Karpas-422 (cell line): Measurements from ENCODE around the gene KCNK10. TPM values are rescaled to one million over a fixed set of nuclear protein-coding genes. Genes with fewer than 3 reads are reported as not detected.
"Not testable (repeated sequence)": the region's sequence is repeated elsewhere in the genome, so short reads cannot be mapped to it uniquely, and the experiment has no call there.

ENCODE experiments used
- DNase-seq: peaks from one replicate; pipeline ENCODE4 v3.0.0-alpha.2; 2015
- H2AFZ ChIP-seq: fragments of 200-600 bp; sonication (generic); 2 replicates; pipeline ENCODE4 v1.6.1; 2014; ENCODE audit warnings: antibody characterized with exemption, low read length, mixed read lengths
- H3K27ac ChIP-seq: fragments of 200-600 bp; sonication (generic); 2 replicates; pipeline ENCODE4 v1.5.1; 2014; ENCODE audit warnings: mild to moderate bottlenecking, low read length, moderate library complexity
- H3K27me3 ChIP-seq: fragments of 200-600 bp; sonication (generic); 2 replicates; pipeline ENCODE4 v1.6.1; 2014; ENCODE audit warnings: low read length, mixed read lengths
- H3K36me3 ChIP-seq: fragments of 200-600 bp; sonication (generic); 2 replicates; pipeline ENCODE4 v1.6.1; 2014; ENCODE audit warnings: low read length, mixed read lengths; ENCODE audit not compliant: insufficient read depth
- H3K4me1 ChIP-seq: fragments of 200-600 bp; sonication (generic); 2 replicates; pipeline ENCODE4 v1.6.1; 2014; ENCODE audit warnings: mild to moderate bottlenecking, low read length, mixed read lengths
- H3K4me2 ChIP-seq: fragments of 200-600 bp; sonication (generic); 2 replicates; pipeline ENCODE4 v1.6.1; 2014; ENCODE audit warnings: low read length, low read depth, mild to moderate bottlenecking; ENCODE audit not compliant: poor library complexity, severe bottlenecking
- H3K4me3 ChIP-seq: fragments of 200-600 bp; sonication (generic); 2 replicates; pipeline ENCODE4 v1.5.1; 2014; ENCODE audit warnings: mild to moderate bottlenecking, antibody characterized with exemption, low read length, mixed read lengths
- H3K79me2 ChIP-seq: fragments of 200-600 bp; sonication (generic); 2 replicates; pipeline ENCODE4 v1.6.1; 2014; ENCODE audit warnings: mild to moderate bottlenecking, low read length, mixed read lengths
- H3K9ac ChIP-seq: fragments of 200-600 bp; sonication (generic); 2 replicates; pipeline ENCODE4 v1.6.0; 2014; ENCODE audit warnings: low read length
- H3K9me2 ChIP-seq: fragments of 200-600 bp; sonication (generic), shearing (Covaris generic); replicated peaks from 2 replicates; pipeline ENCODE4 v1.6.0; 2014; ENCODE audit warnings: mild to moderate bottlenecking, low read length, moderate library complexity; ENCODE audit not compliant: insufficient read depth
- H3K9me3 ChIP-seq: fragments of 300-700, 200-600 bp; sonication (generic); 2 replicates; pipeline ENCODE4 v1.6.1; 2014; ENCODE audit warnings: low read length, mixed read lengths
- H4K20me1 ChIP-seq: fragments of 200-600 bp; sonication (generic); 2 replicates; pipeline ENCODE4 v1.6.1; 2014; ENCODE audit warnings: mild to moderate bottlenecking, antibody characterized with exemption, low read length, low read depth; ENCODE audit not compliant: insufficient read depth
- total RNA-seq: library from RNA; depleted of rRNA; stranded (reverse); fragments of >200 nt; shearing (Covaris generic); gene quantifications from 2 replicates; pipeline ENCODE4 v1.2.3, GENCODE V29; 2014; ENCODE audit warnings: low replicate concordance

The KCNK10 gene
- total RNA-seq, 1 experiment from 2014 or later: 0.07 TPM

DNA sequence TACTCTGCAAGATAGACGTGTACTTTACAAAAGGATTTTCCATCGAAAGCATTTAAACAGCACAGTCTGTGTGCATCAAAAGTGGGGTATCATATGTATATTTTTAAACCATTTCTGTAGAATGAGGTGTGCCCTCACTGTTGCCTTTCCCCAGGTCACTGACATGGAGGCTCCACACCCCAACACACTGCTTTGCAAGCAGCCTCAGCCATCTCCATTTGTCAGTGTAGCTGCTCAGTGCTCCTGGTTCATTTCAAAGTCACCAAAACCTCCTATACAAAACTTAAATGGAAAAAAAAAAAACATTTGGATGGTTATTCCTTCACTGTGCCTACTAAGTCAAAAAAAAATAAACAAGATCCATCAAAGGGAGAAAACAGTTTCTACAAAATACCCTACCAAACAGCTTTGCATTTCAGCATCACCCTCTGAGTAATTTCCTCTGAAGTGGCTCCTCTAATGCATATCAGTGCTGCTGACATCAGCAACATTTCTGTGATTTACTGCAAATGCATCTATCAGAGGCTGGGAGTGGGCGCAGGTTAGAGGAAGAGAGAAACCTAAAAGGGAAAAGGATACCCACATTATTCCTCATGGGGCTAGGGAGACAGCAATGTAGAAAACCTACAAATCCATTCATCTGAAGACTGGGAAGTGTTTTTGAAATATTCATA, 46.0 kb downstream of the KCNK10 start:
- no peak overlapping the region for H3K4me3 ChIP-seq
- no peaks in the 10 kb centered on the region for H3K4me1 ChIP-seq
- no peaks in the 10 kb centered on the region for H4K20me1 ChIP-seq
- no peaks in the 10 kb centered on the region for H3K36me3 ChIP-seq
- no peaks in the 10 kb centered on the region for H3K9me2 ChIP-seq
- no peak overlapping the region for H3K9ac ChIP-seq
- no peak overlapping the region for H3K27ac ChIP-seq
- no peak overlapping the region for H3K4me2 ChIP-seq
- H2AFZ ChIP-seq: no peak overlapping the region
- no peaks in the 10 kb centered on the region for H3K9me3 ChIP-seq
- H3K27me3 ChIP-seq: 0 out of 2 replicates have a peak, but pooled peaks cover 3% of the 10 kb centered on the region
- no peaks in the 10 kb centered on the region for H3K79me2 ChIP-seq
- no peak for DNase-seq

DNA sequence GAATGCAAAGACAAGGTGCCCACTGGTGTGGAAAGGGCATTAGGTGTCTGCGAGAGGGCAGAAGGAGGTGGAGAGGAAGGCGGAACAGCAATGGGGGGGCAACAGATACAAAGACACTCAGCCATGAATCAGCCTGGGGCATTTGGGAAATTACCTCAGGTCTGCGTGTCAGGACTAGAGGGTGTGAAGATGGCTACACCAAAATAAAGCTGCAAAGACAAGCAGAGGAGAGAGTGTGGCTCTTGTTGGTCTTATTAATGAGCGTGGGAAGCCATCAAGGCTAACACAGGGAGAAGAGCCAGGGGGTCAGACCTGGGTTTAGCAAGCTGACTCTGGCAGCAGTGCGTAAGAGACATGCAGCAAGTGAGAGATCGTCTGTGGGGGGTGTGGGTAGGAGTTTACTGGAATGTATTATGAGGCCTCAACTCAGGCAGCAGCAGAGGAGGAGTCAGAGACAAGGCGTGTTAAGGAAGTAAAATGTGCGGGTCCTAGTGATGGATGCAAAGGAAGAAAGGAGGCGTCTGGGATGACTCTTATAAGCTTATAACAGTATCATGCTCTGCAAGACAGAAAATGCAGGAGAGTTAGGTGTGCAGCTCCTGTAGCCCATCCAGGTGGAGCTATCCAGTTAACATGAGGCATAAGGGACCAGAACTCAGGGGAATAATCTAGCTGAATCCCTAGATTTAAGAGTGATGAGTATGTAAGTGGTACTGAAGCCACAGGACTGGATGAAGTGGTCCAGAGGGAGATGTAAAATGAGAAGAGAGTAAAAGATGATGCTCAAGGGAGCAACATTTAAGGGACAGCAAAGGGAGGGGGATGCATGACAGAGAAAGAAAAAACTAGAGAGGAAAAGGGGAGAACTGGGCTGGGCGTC, 50.4 kb downstream of the KCNK10 start:
- Histone ChIP-seq H3K36me3 (no peaks in the 10 kb centered on the region), H3K27ac (no peak overlapping the region), H3K4me2 (no peak overlapping the region), H3K9me3 (no peaks in the 10 kb centered on the region), H3K79me2 (no peaks in the 10 kb centered on the region), H3K27me3 (no peaks in the 10 kb centered on the region), H4K20me1 (no peaks in the 10 kb centered on the region), H3K4me3 (no peak overlapping the region), H2AFZ (no peak overlapping the region), H3K9me2 (no peaks in the 10 kb centered on the region), H3K9ac (no peak overlapping the region), H3K4me1 (no peaks in the 10 kb centered on the region)
- no peak for DNase-seq

DNA sequence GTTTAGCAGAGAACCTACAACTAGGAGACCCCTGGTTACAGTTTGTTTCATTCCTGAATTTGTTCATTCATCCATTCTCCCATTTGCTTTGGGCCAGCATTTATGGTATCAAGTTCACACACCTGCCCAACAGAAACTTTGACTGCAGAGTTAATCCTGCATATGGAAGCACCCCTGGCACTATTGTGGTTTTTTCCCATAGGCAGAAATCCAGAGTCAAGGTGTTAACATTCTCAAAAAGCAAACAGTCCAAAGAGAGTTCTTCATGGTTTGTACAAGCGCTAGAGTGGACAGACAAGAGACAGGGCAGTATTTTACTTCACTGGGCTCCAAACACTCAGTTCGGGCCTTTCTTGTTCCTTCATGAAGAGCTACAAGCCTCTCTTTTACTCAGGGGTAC, 51.9 kb downstream of the KCNK10 start:
- no peaks in the 10 kb centered on the region for H4K20me1 ChIP-seq
- H3K27ac ChIP-seq: no peak overlapping the region
- H3K27me3 ChIP-seq: no peaks in the 10 kb centered on the region
- no peak overlapping the region for H3K4me3 ChIP-seq
- no peaks in the 10 kb centered on the region for H3K36me3 ChIP-seq
- H3K9me2 ChIP-seq: no peaks in the 10 kb centered on the region
- no peaks in the 10 kb centered on the region for H3K79me2 ChIP-seq
- DNase-seq: no peak
- no peaks in the 10 kb centered on the region for H3K9me3 ChIP-seq
- H3K9ac ChIP-seq: no peak overlapping the region
- H2AFZ ChIP-seq: no peak overlapping the region
- H3K4me1 ChIP-seq: no peaks in the 10 kb centered on the region
- H3K4me2 ChIP-seq: no peak overlapping the region

DNA sequence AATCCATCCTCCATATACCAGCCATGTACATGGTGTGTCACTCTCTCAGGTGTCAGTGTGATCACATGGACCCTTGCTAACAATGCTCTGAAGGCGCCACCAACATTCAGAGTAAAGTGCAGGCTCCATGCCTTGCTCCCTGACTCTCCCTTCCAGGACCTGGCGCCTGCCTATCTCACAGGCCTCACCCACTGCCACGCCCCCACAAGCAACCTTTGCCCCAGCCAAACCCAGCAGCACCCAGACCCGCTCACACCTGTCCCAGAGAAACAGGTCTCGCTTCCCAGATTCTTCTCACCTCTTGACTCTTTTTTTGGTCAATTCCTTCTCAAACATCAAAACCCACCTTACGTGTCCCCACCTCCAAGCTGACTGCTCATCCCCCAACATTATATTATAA, 52.3 kb downstream of the KCNK10 start:
- Histone ChIP-seq H3K4me2 (no peak overlapping the region), H4K20me1 (no peaks in the 10 kb centered on the region), H2AFZ (no peak overlapping the region), H3K27ac (no peak overlapping the region), H3K9ac (no peak overlapping the region), H3K9me3 (no peaks in the 10 kb centered on the region), H3K27me3 (0 out of 2 replicates have a peak, but pooled peaks cover 3% of the 10 kb centered on the region), H3K9me2 (no peaks in the 10 kb centered on the region), H3K36me3 (no peaks in the 10 kb centered on the region), H3K79me2 (no peaks in the 10 kb centered on the region), H3K4me1 (no peaks in the 10 kb centered on the region), H3K4me3 (no peak overlapping the region)
- no peak for DNase-seq

DNA sequence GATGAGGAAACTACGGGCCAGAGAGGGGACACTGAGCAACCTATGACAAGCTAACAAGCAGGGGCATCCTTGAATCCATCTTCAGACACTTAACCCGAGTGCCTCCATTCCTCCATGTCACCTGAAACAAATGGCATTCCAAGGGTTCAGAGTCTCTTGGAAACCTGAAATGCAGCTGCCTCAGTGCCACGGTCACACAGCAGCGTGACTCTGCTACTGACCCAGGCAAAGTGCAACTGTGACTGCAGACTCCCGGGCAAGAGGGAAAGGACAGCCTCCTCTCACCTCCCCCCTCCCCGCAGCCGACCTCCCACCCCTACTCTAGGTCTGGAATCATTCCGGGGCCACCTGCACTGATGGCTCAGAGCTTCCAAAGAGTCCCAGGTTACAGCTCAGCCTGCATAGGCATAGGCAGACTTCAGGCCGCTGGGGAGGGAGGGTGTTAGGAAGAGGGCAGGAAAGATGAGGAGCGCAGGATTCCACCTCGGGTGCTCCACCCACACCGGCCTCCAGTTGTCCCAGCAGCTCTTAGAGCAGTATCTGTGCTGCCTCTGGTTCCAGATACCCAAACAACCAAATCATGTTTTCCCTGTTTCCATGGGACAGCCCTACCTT, 53.2 kb downstream of the KCNK10 start:
- no peak for DNase-seq
- H3K4me1 ChIP-seq: no peaks in the 10 kb centered on the region
- no peaks in the 10 kb centered on the region for H3K9me3 ChIP-seq
- no peaks in the 10 kb centered on the region for H3K36me3 ChIP-seq
- no peaks in the 10 kb centered on the region for H3K9me2 ChIP-seq
- H3K4me3 ChIP-seq: no peak overlapping the region
- 0 out of 2 replicates have a peak, but pooled peaks cover 3% of the 10 kb centered on the region for H3K27me3 ChIP-seq
- no peak overlapping the region for H3K4me2 ChIP-seq
- no peak overlapping the region for H2AFZ ChIP-seq
- H3K27ac ChIP-seq: no peak overlapping the region
- no peaks in the 10 kb centered on the region for H3K79me2 ChIP-seq
- no peak overlapping the region for H3K9ac ChIP-seq
- H4K20me1 ChIP-seq: no peaks in the 10 kb centered on the region

DNA sequence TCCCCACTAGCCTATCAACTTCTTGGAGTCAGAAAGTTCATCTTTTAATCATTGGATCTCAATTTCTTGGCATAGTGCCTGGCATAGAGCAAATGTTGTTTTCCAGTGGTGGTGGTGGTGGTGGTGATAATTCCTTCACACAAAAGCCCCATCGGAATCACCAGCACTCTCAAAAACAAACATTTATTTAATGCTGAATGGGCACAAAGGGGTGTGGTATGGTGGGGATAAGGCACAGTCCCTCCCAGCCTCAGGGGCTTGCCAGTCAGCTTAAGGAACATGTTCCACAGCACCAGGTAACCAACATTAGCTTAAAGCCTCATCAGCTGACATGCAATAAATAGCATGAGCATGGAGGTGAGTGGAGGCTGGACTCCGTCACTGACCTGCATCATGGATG, 56.6 kb downstream of the KCNK10 start:
- Histone ChIP-seq H3K79me2 (no peaks in the 10 kb centered on the region), H3K9me3 (no peaks in the 10 kb centered on the region), H3K4me1 (no peaks in the 10 kb centered on the region), H3K9me2 (no peaks in the 10 kb centered on the region), H3K27ac (no peak overlapping the region), H3K27me3 (0 out of 2 replicates have a peak, but pooled peaks cover 3% of the 10 kb centered on the region), H3K9ac (no peak overlapping the region), H3K4me2 (no peak overlapping the region), H3K36me3 (no peaks in the 10 kb centered on the region), H3K4me3 (no peak overlapping the region), H4K20me1 (no peaks in the 10 kb centered on the region), H2AFZ (no peak overlapping the region)
- DNase-seq: no peak

DNA sequence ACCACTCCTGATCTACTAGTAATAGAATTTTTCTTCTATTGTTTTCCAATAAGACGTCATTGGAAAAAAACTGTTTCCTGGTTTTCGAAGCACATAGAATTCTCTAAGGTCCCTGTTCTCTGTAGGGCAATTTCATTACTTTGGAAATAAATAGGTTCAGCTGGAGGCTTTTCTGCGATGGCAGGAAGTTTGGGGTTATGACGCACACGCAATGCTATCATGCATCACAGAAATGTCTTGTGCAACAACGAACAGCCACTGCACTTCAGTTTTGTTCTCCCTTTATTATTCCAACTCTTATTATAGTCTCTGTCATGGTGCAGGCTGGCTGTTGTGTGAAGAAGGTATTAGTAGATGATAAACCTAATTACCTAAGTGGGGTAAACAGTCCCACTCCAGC, 59.0 kb downstream of the KCNK10 start:
- Histone ChIP-seq H2AFZ (no peak overlapping the region), H3K9me2 (no peaks in the 10 kb centered on the region)

DNA sequence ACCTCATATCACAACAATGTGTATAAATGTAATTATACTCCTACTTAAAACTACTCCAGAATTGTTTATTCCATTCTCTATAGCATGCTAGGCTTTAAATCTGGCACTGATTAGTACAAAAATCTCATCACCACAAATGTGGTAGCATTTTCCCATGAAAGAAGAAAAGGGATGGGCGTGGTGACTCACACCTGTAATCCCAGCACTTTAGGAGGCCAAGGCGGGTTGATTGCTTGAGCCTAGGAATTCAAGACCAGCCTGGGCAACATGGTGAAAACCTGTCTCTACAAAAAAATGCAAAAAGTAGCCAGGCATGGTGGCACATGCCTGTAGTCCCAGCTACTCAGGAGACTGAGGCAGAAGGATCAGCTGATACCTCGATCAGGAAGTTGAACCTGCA, 61.8 kb downstream of the KCNK10 start:
- not testable (repeated sequence) for H3K27ac ChIP-seq, H3K36me3 ChIP-seq, H3K4me2 ChIP-seq, H3K4me3 ChIP-seq, H3K9me3 ChIP-seq, H3K79me2 ChIP-seq, H3K4me1 ChIP-seq, H3K27me3 ChIP-seq, DNase-seq, H4K20me1 ChIP-seq, H3K9me2 ChIP-seq, H3K9ac ChIP-seq, H2AFZ ChIP-seq

More for the DNA sequence above, 59.0 kb downstream of the KCNK10 start:
- no peak for DNase-seq
- Histone ChIP-seq H3K27me3 (0 out of 2 replicates have a peak, but pooled peaks cover 8% of the 10 kb centered on the region), H3K79me2 (no peaks in the 10 kb centered on the region), H4K20me1 (no peaks in the 10 kb centered on the region), H3K36me3 (no peaks in the 10 kb centered on the region), H3K4me1 (no peaks in the 10 kb centered on the region), H3K9me3 (no peaks in the 10 kb centered on the region), H3K4me2 (no peak overlapping the region), H3K27ac (no peak overlapping the region), H3K9ac (no peak overlapping the region), H3K4me3 (no peak overlapping the region)
